ENCODE measurements around the gene IQSEC2.

The IQSEC2 gene

GRCh38 chrX:53241558-53241957, 39.8 kb downstream of the IQSEC2 start:
- no peak for DNase-seq

- no peak for DNase-seq
Measured at GRCh38 chrX:53239474-53239873, 41.9 kb downstream of the IQSEC2 start.

GRCh38 chrX:53237056-53237455, 44.3 kb downstream of the IQSEC2 start:
- no peak for DNase-seq

GRCh38 chrX:53236025-53236679, 45.2 kb downstream of the IQSEC2 start:
- DNase-seq = no peak

GRCh38 chrX:53235566-53235965, 45.8 kb downstream of the IQSEC2 start:
- DNase-seq = no peak

GRCh38 chrX:53234484-53234883, 46.9 kb downstream of the IQSEC2 start:
- DNase-seq = no peak

- DNase-seq = no peak
Measured at GRCh38 chrX:53233536-53233935, 47.8 kb downstream of the IQSEC2 start.

- DNase-seq = no peak
Measured at GRCh38 chrX:53230116-53230515, 51.3 kb downstream of the IQSEC2 start.

GRCh38 chrX:53227224-53227765, 54.1 kb downstream of the IQSEC2 start:
- DNase-seq = no peak

- DNase-seq = peak; percentile 88
Measured at GRCh38 chrX:53224860-53225797, 56.3 kb downstream of the IQSEC2 start, which contains the start of gene KDM5C. TSS of gene KDM5C (minus strand) at chrX:53225207. CDS start at chrX:53224889, 318 bp downstream.

- no peak for DNase-seq
Measured at GRCh38 chrX:53223955-53224859, 57.2 kb downstream of the IQSEC2 start.

- no peak for DNase-seq
Measured at GRCh38 chrX:53223068-53223693, 58.2 kb downstream of the IQSEC2 start.

Measured in right forelimb (tissue), 1 donor.